C4-2B (cell line): ENCODE measurements around the gene SPRN.
"Not testable (repeated sequence)": the region's sequence is repeated elsewhere in the genome, so short reads cannot be mapped to it uniquely, and the experiment has no call there.

ENCODE experiments used
- H3K27ac ChIP-seq: fragments of 450-650 bp; 2 replicates; pipeline ENCODE4 v1.5.1; 2017
- CTCF ChIP-seq: fragments of 450-650 bp; conservative IDR thresholded peaks from 2 replicates; pipeline ENCODE4 v1.5.1; 2017; ENCODE audit warnings: mild to moderate bottlenecking
- ZFX ChIP-seq: fragments of 450-650 bp; IDR thresholded peaks from 2 replicates; pipeline ENCODE4 v1.6.1; 2017

SPRN gene

GRCh38 chr10:133378251-133379096 is 46.0 kb downstream of the SPRN start:
- no peak for TF ChIP-seq CTCF
- TF ChIP-seq ZFX = no peak
- peak overlapping the region; percentile 73 for H3K27ac ChIP-seq

GRCh38 chr10:133377818-133378250 is 46.6 kb downstream of the SPRN start:
- H3K27ac ChIP-seq = peak overlapping the region; percentile 73
- TF ChIP-seq CTCF (no peak), ZFX (no peak)

GRCh38 chr10:133377025-133377817 is 47.2 kb downstream of the SPRN start:
- TF ChIP-seq CTCF (no peak), ZFX (no peak)
- peak overlapping the region; percentile 73; the same call in 1 of the 2 replicates for H3K27ac ChIP-seq

GRCh38 chr10:133376183-133376582 is 48.2 kb downstream of the SPRN start:
- not testable (repeated sequence) for H3K27ac ChIP-seq

GRCh38 chr10:133375357-133376115 is 48.9 kb downstream of the SPRN start:
- H3K27ac ChIP-seq = peak overlapping the region; percentile 3; the same call in 1 of the 2 replicates
- TF ChIP-seq ZFX (no peak), CTCF (no peak)

GRCh38 chr10:133373174-133374090 is 51.0 kb downstream of the SPRN start, which contains the start of gene ECHS1:
ECHS1 (minus strand) TSS chr10:133373354; CDS start chr10:133373333, 21 bp downstream.
- peak within 1 kb of the TSS; percentile 80 for H3K27ac ChIP-seq
- TF ChIP-seq CTCF (no peak), ZFX (peak; percentile 72; the same call in 1 of the 2 replicates)

GRCh38 chr10:133372507-133372906 is 51.9 kb downstream of the SPRN start:
- H3K27ac ChIP-seq = peak overlapping the region; percentile 80
- TF ChIP-seq CTCF (no peak), ZFX (no peak)
